ENCODE results near the gene ZNF180.

The ZNF180 gene

GRCh38 chr19:44435441-44435840 is 64.9 kb downstream of the ZNF180 start:
- H3K27ac ChIP-seq (ENCODE audit: low read depth, low read length): no peak overlapping the region
- H3K27me3 ChIP-seq (ENCODE audit: control insufficient read depth, insufficient read depth, low read length): no peaks in the 10 kb centered on the region
- H3K9ac ChIP-seq (ENCODE audit: low read depth, low read length): no peak overlapping the region
- H3K4me3 ChIP-seq (ENCODE audit: low read depth, low read length): no peak overlapping the region
- H3K9me3 ChIP-seq (ENCODE audit: control insufficient read depth, insufficient read depth, low read length): peaks cover 59% of the 10 kb centered on the region
- H3K4me1 ChIP-seq (ENCODE audit: control insufficient read depth, insufficient read depth, low read length): no peaks in the 10 kb centered on the region
- H3K36me3 ChIP-seq (ENCODE audit: control insufficient read depth, insufficient read depth, low read length): peaks cover 11% of the 10 kb centered on the region

DNA sequence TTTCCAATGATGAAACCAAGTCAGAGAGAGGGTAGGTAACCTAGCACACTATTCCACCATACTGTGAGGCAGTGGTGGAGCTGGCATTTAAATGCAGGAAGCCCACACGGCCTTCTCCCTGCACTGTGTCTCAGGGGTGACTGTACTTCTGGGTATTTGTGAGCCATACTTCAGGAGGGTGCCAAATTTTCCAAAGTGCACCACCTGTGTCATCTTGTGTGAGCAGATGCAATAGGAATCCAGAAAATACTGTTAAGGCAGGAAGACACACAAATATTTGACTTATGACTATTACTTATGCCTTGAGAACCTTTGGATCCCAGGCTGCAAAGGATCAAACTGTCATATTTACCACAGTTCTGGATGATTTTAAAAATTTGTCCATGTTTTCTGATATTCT is 69.4 kb downstream of the ZNF180 start:
- Histone ChIP-seq H3K27me3 (ENCODE audit: control insufficient read depth, insufficient read depth, low read length) (no peaks in the 10 kb centered on the region), H3K9ac (ENCODE audit: low read depth, low read length) (no peak overlapping the region), H3K36me3 (ENCODE audit: control insufficient read depth, insufficient read depth, low read length) (peaks cover 26% of the 10 kb centered on the region), H3K4me3 (ENCODE audit: low read depth, low read length) (no peak overlapping the region), H3K4me1 (ENCODE audit: control insufficient read depth, insufficient read depth, low read length) (no peaks in the 10 kb centered on the region), H3K27ac (ENCODE audit: low read depth, low read length) (no peak overlapping the region), H3K9me3 (ENCODE audit: control insufficient read depth, insufficient read depth, low read length) (peaks cover 89% of the 10 kb centered on the region)
